GM19395 (cell line): ENCODE results near the gene MFNG.
A peak's percentile ranks its signal among the peaks of the same experiment; 100 is the strongest.

Source experiments
- ATAC-seq: cut with Tn5 transposase; IDR thresholded peaks from one replicate; pipeline ENCODE4 v1.9.1; 2021; ENCODE audit warnings: mild to moderate bottlenecking, moderate library complexity; ENCODE audit not compliant: unreplicated experiment

Gene MFNG

DNA sequence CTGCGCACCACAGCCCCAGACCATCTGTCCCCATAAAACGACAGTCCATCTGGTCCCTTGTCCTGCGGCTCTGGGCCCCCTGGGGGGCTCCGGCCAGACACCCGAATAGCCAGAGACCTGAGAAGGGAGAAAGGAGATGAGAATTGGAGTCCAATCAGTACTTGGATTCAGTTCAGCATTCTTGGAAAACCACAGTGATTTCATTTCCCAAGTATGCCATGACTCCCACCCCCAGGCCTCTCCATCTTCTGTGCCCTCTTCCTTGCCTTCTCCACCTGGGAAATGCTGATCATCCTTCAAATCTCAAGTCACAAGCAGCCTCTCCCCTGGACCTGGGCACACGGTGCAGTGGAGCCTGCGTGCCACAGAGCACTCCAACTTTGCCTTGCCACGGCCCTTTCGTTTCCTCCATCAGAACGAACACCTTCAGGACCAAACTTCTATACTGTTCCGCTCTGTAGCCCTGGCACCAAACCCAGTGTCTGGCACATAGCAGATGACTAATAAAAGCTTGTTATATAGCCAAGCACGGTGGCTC, 10.9 kb upstream of the MFNG start:
- ATAC-seq, result no peak

DNA sequence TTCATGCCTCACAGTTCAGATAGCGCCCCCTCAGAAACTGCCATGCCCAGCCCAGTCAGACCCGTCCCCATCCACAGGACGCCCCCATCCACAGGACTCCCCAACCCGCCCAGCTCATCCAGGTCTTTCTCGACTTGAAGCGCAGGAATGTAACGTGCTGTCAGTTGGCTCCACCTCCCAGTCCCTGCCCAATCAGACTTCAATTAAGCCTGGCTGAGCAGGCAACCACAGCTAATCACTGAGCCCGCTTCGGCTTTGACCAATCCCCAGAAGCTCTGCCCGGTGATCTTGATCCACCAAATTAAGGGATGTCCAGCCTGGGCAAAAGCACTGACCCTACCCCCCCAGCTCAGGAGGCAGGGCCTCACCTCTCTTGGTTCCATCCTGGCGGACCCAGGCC, 10.5 kb upstream of the MFNG start:
- ATAC-seq, result no peak

GRCh38 chr22:37493979-37494378, 7.8 kb upstream of the MFNG start:
- ATAC-seq, result no peak

- no peak for ATAC-seq
Observed at GRCh38 chr22:37492428-37493344, 6.5 kb upstream of the MFNG start.

- ATAC-seq, result no peak
Observed at GRCh38 chr22:37491559-37492427, 5.6 kb upstream of the MFNG start.

DNA sequence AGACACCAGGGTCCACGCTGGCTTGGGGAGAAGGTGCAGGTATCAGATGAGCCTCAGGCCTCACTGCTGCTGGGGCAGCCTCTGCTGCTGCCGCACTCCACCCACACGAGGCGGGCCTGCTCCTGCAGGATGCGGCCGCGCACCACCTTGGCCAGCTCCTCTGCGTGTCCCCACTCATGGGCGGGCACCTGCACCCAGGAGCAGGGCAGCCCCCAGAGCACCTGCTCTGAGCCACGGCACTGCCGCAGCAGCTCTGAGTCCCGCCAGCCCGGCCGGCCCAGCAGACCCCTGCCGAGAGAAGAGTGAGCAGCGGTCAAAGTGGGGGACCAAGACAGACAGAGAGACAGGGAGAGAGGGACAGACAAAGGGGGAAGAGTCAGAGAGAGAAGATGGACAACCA, 4.9 kb upstream of the MFNG start:
- no peak for ATAC-seq

DNA sequence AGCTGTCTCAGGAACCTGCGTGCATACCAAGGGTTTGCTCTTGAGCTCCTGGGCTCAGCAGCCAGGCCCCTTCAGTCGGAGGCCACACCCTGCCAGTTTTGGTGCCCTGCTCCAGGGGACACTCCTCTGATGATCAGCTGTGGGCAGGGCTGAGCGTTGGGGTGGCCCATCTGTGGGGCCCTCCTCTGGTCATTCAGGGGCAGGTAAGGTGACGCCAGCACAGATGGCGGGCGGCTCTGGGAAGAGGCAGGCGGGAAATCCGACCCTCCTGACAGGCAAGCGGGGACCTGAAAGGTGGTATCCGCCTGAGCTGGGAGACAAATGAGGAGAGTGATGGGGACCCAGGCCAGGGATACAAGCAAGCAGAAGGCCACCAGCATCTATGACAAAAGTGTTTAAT, 3.8 kb upstream of the MFNG start:
- ATAC-seq, result no peak

DNA sequence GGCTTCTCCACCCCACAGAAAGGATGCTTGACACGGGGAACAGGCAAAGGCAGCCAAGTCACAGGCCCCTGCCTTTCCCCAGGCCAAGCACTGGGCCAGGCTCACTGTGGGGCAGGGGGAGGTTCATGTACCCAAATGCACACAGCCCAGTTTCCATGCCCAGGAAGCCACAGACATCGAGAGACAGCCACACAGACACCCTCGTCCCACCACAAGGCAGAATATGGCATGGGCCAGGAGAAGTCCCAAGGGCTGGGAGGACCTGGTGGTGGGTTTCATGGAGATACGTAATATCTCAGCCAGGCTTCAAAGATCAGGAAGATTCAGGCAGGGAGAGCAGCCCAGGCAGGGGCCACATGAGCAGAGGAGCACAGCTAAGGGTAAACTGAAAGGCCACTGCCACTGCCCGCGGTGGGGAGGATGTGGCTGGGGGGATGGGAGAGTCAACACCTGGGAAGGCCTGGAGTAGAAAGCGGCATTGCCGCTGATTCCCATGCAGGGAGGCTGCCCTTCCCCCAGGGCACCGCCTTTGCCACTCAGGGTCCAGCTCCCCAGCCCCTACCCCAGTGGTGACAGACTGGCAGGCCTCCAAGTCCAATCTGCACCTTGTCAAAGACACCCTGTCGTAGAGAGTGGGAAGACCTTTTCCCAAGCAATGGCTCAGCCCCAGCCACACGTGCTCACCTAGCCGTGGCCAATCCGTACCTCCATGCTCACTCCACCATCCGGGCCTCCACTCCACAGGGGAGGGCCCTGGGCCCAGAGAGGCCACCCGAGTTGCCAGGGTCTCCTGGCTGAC, 2.4 kb upstream of the MFNG start:
- no peak for ATAC-seq

DNA sequence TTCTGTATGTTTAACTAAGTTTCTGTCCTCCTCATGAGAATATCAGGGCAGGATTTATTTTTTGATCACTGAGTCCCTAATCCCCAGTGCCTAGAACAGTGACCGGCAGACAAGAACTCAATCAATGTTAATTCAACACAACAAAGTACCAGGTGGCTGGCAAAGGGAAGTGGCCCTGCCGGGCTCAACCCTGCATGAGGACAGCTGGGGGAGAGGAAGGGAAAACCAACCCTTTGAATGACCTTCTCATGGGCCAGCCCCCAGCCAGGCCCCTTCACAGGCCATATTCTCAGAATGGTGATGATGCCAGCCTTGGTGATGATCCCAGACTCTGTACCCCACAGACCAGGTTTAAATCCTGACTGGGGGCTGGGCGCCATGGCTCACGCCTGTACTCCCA, 1.4 kb upstream of the MFNG start:
- no peak for ATAC-seq

DNA sequence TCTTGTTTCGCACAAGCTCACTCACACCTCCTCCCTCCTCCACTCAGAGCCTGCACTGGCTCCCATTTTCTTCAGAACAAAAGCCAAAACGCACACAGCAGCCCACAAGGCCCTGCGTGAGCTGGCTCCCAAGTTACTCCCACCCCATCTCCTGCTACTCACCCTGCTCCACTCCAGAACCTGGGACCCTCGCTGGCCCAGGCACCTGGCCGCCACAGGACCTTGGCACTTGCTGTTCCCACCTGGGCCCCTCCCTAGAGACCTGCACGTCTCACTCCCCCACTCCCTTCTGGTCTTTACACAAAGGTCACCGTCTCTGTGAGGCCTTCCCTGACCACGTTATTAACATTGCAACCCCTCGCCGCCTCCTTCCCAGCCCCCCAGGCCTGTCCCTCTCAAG, 945 bp upstream of the MFNG start:
- ATAC-seq, result no peak

DNA sequence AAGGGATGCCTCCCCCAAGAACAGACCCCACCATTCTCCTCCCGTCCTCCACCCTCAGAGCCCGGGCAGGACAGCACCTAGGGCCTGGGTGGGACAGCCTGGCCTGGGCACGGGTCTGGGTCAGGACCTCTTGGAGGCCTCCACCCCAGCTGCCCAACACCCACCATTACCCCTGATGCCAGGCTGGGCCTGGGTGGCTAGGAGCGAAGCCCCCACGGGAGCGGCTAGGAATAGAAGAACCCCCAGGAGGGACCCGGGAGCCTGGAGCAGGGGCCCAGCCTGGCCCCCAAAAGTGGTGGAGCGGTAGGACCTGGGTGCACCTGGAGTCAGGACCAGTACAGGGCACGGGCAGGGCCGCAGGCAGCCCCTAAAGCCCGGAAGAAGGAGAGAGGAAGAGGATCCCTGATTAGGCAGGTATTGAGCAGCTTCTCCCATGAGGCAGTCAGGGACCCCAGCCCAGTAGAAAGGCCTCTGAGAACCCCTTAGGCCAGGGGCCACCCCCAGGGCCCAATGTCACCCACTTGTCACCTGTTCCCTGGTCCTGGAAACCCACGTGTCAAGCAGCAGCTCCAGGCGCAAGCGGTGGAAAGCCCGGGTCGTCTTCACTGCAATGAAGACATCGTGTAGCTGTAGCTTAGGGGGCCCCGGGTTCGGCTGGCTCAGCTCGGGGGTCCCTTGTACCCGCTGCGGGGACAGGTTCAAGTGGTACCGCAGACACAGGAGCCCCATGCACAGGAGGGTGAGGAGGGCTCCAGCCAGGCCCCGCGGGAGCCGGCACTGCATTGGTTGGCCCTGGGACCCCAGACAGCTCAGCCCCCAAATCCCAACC, 575 bp downstream of the MFNG start:
- ATAC-seq, result peak; percentile 28

- no peak for ATAC-seq
Observed at GRCh38 chr22:37484480-37485394, 1.4 kb downstream of the MFNG start.

DNA sequence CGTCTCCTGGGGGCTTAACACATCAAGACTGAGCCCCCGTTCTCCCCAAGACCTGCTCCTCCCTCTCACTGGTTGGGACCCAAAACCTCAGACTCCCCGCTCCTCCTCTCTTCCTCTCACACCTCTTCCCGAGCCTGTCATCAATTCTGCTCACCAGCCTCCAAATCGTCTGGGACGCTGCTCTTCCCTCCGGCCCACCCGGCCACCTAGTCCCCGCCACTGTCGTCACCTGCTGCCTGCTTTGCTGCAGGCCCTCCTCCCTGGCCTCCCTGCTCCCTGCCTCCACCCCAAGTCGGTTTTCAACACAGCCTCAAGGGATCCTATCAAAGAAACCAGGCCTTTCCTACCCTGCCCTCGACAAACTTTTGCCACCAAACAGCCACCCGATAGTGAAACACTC, 3.1 kb downstream of the MFNG start:
- ATAC-seq, result no peak

- ATAC-seq, result no peak
Observed at GRCh38 chr22:37482244-37482643, 3.9 kb downstream of the MFNG start.

GRCh38 chr22:37481347-37481907, 4.8 kb downstream of the MFNG start:
- ATAC-seq, result no peak

DNA sequence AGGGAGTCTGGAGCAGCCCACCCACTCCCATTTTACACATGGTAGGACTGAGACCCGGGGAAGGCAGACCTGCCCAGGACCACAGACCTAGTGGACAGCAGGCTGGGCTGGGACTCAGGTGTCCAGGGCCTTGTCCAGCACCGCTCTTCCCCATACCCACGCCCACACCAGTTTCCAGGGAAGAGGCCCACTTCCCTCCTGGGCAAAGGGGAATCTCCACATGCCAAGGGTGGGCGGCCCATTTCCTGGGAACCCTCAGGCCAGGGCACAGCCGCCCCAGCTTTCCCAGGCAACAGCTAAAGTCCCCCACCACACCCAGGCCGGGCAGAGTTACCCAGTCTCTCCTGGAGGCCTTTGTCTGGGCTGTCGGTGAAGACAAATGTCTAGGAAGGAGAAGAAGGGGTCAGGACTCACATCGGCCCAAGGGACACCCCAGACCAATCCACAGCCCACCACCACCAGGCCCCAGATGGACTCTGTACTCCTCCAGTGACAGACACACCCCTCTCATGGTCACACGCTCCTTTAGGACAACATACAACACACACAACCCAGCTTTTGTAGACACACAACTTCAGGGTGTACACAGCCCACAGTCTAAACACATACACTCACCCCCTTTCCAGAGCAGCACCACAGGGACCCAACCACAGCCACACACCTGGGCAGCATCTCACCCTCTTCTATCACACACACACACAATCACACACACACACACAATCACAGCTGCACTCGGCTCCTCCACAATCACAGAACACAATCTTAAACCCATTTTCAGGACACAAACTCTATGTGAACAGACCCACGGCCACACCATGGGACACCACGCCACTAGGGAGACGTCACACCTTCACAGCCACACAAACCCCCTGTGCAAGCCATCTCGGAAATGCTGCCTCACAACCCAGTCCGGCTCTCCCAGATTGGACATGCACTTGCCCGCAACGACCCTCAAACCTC, 5.5 kb downstream of the MFNG start:
- ATAC-seq, result no peak

DNA sequence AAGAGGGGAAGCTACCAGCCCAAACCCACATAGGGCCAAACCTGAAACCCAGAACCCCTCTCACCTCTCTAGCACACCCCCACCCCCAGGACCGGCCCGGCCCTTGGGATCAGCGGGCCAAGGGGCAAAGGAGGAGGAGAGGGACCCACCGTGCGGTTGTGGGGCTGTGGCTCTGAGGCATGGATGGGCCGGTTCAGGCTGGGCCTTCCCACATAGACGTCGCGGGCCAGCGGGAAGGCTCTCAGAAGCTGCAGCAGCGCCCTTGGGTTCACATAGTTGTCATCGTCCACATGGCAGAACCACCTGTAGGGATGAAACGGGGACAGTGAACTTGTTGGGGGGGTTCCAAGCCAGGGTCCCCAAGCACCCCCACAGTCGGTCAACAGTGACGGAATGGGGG, 7.0 kb downstream of the MFNG start:
- no peak for ATAC-seq
